HG02981 (cell line): ENCODE data around the gene GYPE.
"Not testable (repeated sequence)": the region's sequence is repeated elsewhere in the genome, so short reads cannot be mapped to it uniquely, and the experiment has no call there.

Experiments
- ATAC-seq: cut with Tn5 transposase; IDR thresholded peaks from one replicate; pipeline ENCODE4 v1.9.1; 2021; ENCODE audit warnings: mild to moderate bottlenecking, moderate library complexity; ENCODE audit not compliant: unreplicated experiment

GYPE gene

GRCh38 chr4:143870523-143871268 is 34.7 kb downstream of the GYPE start:
- ATAC-seq, result not testable (repeated sequence)

GRCh38 chr4:143869925-143870324 is 35.4 kb downstream of the GYPE start:
- not testable (repeated sequence) for ATAC-seq

- not testable (repeated sequence) for ATAC-seq
Measured at GRCh38 chr4:143862716-143863115, 42.6 kb downstream of the GYPE start.

- ATAC-seq, result no peak
Measured at GRCh38 chr4:143858456-143858855, 46.9 kb downstream of the GYPE start.

GRCh38 chr4:143857391-143858336 is 47.7 kb downstream of the GYPE start:
- ATAC-seq, result not testable (repeated sequence)

- ATAC-seq, result not testable (repeated sequence)
Measured at GRCh38 chr4:143856017-143856557, 49.3 kb downstream of the GYPE start.

GRCh38 chr4:143854645-143855044 is 50.7 kb downstream of the GYPE start:
- ATAC-seq, result not testable (repeated sequence)

- not testable (repeated sequence) for ATAC-seq
Measured at GRCh38 chr4:143849296-143849695, 56.1 kb downstream of the GYPE start.

- not testable (repeated sequence) for ATAC-seq
Measured at GRCh38 chr4:143843506-143843832, 61.9 kb downstream of the GYPE start.

GRCh38 chr4:143842624-143843505 is 62.5 kb downstream of the GYPE start:
- not testable (repeated sequence) for ATAC-seq

- ATAC-seq, result not testable (repeated sequence)
Measured at GRCh38 chr4:143839413-143839812, 65.9 kb downstream of the GYPE start.

GRCh38 chr4:143834196-143834595 is 71.2 kb downstream of the GYPE start:
- ATAC-seq, result not testable (repeated sequence)

- ATAC-seq, result not testable (repeated sequence)
Measured at GRCh38 chr4:143833676-143834075, 71.7 kb downstream of the GYPE start.

- not testable (repeated sequence) for ATAC-seq
Measured at GRCh38 chr4:143830576-143830975, 74.8 kb downstream of the GYPE start.

GRCh38 chr4:143829239-143829620 is 76.1 kb downstream of the GYPE start:
- not testable (repeated sequence) for ATAC-seq
